ENCODE results near the gene LRP2BP.

GRCh38 chr4:185435466-185435865 is 39.7 kb upstream of the LRP2BP start:
- TF ChIP-seq, protein P1, sequence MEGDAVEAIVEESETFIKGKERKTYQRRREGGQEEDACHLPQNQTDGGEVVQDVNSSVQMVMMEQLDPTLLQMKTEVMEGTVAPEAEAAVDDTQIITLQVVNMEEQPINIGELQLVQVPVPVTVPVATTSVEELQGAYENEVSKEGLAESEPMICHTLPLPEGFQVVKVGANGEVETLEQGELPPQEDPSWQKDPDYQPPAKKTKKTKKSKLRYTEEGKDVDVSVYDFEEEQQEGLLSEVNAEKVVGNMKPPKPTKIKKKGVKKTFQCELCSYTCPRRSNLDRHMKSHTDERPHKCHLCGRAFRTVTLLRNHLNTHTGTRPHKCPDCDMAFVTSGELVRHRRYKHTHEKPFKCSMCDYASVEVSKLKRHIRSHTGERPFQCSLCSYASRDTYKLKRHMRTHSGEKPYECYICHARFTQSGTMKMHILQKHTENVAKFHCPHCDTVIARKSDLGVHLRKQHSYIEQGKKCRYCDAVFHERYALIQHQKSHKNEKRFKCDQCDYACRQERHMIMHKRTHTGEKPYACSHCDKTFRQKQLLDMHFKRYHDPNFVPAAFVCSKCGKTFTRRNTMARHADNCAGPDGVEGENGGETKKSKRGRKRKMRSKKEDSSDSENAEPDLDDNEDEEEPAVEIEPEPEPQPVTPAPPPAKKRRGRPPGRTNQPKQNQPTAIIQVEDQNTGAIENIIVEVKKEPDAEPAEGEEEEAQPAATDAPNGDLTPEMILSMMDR (IDR thresholded peaks at IDR 0.05) = no peak
- no peak for TF ChIP-seq POLR2A (IDR thresholded peaks at IDR 0.05)
- TF ChIP-seq POLR2AphosphoS5 (IDR thresholded peaks at IDR 0.05) = no peak

Measured in breast epithelium (tissue), 3 donors.